T-helper 1 cell (primary cell): ENCODE measurements around the gene USH2A.

Source experiments
- DNase-seq, 5 donors: peaks; one replicate each; pipeline ENCODE4 v3.0.0-alpha.2; 2012 to 2020

USH2A gene

GRCh38 chr1:216281757-216282156, 141.5 kb downstream of the USH2A start:
- no peak for DNase-seq

DNA sequence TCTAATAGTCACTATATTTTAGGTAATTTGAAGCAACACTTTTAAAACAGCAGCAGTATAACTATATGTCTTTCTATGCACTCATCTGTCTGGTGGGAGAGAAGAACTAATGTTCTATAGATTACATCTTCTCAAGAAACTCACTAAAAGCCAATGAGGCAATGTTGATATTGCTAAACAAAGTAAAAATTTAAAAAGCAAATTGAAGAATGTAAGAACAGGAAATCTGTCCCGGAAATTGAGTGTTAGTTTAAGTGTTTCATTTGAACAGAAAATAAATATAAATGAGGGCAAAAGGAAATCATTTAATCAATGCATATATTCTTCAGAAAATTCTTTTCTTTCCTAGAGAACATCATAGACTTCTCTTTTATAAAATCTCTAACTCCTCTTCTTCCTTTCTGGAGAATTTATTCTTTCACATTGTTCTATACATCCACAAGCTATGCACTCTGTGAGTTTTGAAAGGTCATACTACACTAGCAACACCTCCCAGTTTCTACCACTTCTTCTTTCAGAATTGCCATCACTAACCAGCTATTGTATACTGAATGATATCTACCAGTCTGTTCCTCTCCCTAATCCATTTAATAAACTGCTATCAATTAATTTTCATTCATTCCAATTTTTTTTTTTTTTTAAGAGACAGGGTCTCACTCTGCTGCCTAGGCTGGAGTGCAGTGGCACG, 153.0 kb downstream of the USH2A start:
- DNase-seq: no peak

DNA sequence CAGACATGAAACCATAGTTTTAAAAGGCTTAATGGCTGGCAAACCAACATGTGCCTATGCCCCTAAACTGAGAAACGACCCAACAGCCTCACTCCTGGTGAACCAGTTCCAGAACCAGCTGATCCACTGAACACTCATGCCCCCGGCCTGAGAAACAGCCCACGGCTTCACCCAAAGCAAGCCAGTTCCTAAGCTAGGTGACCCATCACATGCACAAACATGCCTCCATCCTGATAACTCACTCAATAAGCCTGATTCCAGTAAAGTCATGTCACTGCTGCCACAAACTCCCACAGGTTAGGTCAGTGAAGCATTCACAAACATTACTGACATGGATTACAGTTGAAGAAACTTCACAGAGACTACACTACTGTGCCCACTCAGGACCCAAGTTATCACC, 161.6 kb downstream of the USH2A start:
- no peak for DNase-seq

- DNase-seq: no peak
These were observed 164.4 kb downstream of the USH2A start for GRCh38 chr1:216258856-216259255.

DNA sequence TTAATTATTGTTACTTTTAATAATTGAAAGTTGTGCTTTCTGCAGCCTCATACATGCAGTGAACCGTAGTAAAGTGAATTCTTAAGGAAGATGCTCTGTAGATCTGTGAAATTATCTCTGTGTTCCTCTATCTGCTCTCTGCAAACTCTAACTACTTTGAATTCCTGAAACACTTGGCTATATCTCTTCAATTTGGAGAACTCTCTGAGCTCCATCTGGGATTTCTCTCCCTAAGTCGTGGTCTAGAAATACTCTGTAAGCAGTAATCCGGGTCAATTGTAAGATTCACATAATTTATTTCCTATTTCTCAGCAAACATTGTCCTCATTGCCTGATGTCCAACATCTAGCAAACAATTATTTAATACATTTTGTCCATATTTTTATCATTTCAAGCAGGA, 164.9 kb downstream of the USH2A start:
- DNase-seq: no peak

- no peak for DNase-seq
These were observed 172.4 kb downstream of the USH2A start for GRCh38 chr1:216250861-216251260.

DNA sequence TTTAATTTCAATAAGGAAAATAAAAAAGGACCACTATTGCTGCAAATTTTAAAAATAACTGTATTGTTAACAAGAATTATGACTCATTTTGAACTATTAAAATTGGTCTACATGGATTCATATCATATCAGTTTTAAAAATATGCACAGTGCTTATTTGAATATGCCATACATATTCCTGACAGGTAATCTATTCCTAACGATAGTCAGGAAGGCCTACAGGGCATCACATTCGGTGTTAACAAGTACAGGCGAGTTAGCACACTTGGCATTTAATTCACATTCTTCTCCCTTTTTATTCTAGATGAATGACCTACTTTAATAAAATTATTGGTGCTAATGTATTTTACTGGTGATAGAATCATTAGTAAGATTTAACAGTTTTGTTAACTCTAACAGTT, 174.6 kb downstream of the USH2A start:
- no peak for DNase-seq

GRCh38 chr1:216247937-216248336, 175.3 kb downstream of the USH2A start:
- no peak for DNase-seq

DNA sequence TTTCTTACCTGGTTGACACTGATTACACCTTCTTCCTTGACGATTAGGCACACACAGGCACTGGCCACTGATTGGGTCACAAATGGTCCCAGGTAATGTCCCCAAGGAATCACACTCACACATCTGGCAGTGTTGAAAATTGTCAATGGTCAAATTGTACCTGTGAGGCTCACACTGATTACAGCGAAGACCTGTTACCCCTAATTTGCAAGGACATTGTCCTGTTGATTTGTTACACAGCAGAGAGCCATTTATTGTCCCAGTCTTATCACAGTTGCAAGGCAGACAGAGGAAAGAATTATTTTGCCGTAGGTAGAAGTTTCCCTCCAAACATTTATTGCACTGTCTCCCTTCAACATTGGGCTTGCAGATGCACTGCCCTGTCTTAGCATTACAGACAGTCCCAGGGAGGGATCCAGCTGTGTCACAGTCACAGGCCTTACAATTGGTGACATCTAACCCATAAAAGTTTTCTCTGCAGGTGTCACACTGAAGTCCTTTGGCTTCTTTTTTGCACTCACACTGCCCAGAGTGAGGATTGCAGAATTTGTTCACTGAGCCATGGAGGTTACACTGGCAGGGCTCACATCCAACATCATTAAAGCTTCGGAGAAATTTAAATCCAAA, 176.6 kb downstream of the USH2A start:
- no peak for DNase-seq

GRCh38 chr1:216238844-216239243, 184.4 kb downstream of the USH2A start:
- no peak for DNase-seq

DNA sequence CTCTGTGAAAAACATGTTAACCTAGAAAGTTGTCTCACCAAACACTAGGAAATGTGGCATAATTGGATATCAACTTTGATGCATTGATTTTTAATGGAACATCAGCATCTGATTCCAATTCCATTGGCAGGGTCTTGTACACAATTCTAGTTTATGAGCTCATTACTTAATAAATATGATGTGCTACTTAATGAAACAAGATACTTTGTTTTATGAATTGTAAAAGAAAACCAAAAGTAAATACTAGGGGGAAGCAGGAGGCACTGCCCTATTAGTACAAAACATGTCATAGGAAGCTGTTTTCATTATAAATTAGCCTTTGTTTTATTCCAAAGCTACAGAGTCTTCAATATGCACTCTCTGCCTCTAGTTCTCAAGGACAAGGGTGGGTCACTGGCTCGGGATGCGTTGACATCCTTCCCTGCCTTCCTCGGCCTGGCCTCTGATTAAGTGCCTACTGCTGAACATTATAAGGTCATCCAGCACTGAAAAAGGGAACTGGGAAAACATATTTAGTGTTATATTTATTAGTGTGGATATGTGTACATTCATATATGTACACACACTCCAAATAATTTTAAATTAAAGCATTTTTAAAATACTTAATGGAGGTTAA, 185.2 kb downstream of the USH2A start:
- DNase-seq: no peak

DNA sequence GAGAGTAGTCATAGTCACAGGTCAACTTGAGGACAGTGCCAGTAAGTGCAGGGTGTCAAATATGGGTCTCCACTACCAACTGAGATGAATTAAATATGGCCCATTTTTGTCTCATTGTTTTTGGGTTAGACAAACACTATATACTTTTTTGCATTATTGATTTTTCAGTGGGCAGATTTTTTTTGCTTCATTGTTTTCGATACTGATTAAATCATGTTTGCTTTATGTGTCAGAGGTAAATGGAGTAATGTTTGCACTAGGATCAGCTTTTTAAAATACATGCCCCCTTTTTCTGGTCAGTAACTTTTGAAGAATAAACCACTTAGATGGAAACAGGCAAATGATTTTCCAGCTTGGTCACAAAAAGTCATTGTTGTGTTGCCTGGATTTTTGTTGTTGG, 199.0 kb downstream of the USH2A start:
- DNase-seq: no peak

DNA sequence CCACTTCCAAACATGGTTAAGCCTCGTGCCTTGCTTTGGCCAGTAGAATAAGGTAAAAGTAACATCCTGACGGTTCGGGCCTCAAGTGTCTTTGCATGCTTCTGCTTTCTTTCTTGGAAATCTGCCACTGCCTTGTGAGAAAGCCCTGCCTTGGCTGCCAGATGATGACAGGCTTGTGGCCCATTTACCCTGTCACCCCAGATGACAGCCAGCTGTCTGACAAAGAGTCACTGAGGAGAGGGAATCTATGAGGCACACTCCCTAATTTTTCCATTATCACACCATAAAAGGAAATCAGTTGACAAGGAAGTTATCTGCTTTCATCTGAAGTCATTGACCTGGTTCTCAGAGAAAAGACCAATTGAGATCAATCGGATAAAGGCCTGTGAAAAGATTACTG, 199.8 kb downstream of the USH2A start:
- no peak for DNase-seq

- DNase-seq: no peak
These were observed 201.0 kb downstream of the USH2A start for GRCh38 chr1:216222288-216222687.

GRCh38 chr1:216221260-216221700, 202.0 kb downstream of the USH2A start:
- peak in 1 of 5 donors; percentile 10 for DNase-seq

DNA sequence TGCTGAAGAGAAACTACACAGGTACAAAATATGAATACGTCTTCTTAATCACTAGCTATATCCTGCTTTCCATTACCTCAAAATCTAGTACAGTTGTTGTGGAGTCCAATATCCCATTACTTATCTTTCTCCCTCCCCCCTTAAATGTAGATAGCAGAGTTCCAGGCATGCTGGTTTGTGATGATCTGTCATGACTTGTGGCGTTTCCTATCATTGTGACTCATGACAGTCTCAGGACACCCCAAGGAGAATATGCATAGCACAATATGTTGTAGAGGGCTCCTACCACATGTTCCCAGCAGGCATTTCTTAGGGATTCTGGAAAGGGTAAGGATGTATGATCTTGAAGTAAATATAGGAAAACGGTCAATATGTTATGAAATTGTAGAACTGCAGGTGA, 206.9 kb downstream of the USH2A start:
- DNase-seq: no peak

DNA sequence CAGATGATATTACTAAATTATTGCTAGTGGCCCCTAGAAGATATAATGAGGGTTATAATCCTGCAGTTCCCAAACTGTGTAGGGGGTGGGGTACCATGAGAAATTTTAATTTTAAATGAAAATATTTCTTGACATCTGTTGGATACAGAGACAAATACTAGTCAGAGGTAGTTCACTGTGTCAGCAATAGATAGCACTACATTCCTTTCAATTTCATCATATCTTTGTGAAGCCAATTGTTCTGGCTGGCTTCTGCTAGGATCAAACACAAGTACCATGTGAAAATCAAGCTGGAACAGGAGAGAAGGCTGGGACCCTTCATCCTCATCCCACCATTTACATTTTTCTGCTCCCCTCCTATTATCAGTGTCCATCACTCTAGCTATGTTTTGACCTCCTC, 208.1 kb downstream of the USH2A start:
- DNase-seq: no peak

- no peak for DNase-seq
These were observed 210.4 kb downstream of the USH2A start for GRCh38 chr1:216212826-216213225.

DNA sequence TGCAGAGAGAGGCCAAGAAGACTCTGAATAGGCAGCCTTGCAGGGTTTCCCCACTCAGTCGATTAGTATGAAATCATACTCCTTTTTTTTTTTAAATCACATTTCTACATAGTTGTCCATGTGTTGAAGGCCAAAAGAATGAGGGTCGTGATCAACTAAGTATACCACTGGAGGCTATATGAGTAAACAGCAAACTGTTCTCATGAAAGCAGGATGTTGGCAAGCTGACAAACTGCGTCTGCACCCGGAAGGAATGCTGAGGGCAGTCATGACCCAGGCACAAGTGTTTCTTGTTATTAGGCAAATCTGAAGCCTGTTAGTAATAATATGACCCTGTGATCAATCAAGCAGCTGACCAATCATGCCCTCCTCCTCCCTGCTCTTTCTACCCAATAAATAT, 213.2 kb downstream of the USH2A start:
- no peak for DNase-seq

DNA sequence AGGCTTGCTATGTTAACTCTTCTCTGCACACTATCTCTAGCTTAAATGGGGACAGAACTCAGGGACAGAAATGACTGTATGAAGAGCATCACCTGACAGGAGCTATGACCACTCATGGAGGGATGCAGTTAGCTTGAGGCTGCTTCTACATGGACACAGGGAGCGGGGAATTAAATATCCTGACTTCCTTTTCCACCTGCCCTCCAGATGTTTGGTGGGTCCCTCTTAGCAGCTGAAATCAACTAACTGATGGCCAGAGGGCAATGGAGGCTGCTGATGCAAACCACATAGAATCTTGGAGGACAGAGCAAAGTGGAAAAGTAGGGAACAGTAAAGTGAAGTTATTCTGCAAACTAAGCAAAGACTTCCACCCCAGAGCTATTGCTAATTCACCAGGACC, 214.1 kb downstream of the USH2A start:
- no peak for DNase-seq

DNA sequence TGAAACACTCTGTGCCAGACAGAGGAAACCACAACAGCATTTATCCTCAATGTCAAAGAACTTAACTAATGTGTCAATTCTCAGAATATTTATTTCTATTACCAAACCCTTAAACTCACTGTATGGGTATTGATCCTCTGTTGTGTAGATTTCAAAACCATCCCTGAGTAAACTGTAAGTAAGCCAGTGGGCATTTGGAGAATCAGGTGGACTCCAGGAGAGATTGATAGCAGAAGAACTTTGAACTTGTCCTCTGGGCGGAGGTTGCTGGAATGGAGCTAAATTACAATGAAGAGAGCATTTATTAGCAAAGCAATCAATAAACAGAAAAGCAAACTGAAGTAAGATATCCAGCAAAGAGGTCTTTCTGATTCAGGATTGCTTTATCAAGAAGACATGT, 216.1 kb downstream of the USH2A start:
- DNase-seq: no peak

- no peak for DNase-seq
These were observed 218.1 kb downstream of the USH2A start for GRCh38 chr1:216205176-216205575.

DNA sequence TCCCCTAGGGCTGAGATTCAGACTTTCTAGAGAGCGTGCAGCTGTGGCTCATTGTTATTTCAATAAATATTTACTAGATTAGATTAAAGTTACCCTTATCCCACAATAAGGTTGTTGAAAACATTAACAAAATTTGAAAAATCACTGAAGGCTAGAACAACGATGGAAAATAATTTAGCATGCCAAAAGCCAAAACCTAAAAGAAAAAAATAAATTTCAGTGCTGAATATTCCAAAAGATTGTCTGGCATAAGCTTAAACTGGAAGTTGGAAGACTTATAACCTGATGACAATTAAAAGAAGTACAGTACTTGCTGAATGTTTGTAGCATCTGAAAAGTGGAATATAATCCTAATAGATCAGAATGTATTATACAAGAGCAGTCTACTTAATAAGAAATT, 221.3 kb downstream of the USH2A start:
- no peak for DNase-seq

- DNase-seq: no peak
These were observed 222.3 kb downstream of the USH2A start for GRCh38 chr1:216200941-216201340.
